ENCODE data around the gene RAB3C. TPM values are rescaled to one million over a fixed set of nuclear protein-coding genes. Genes with fewer than 3 reads are reported as not detected.

The RAB3C gene
- total RNA-seq, 3 donors from 2014 or later = 2.9 to 4.8 (median 3.1) TPM

- TF ChIP-seq, protein P1, sequence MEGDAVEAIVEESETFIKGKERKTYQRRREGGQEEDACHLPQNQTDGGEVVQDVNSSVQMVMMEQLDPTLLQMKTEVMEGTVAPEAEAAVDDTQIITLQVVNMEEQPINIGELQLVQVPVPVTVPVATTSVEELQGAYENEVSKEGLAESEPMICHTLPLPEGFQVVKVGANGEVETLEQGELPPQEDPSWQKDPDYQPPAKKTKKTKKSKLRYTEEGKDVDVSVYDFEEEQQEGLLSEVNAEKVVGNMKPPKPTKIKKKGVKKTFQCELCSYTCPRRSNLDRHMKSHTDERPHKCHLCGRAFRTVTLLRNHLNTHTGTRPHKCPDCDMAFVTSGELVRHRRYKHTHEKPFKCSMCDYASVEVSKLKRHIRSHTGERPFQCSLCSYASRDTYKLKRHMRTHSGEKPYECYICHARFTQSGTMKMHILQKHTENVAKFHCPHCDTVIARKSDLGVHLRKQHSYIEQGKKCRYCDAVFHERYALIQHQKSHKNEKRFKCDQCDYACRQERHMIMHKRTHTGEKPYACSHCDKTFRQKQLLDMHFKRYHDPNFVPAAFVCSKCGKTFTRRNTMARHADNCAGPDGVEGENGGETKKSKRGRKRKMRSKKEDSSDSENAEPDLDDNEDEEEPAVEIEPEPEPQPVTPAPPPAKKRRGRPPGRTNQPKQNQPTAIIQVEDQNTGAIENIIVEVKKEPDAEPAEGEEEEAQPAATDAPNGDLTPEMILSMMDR (IDR thresholded peaks at IDR 0.05) = no peak
- Histone ChIP-seq H3K4me1 (ENCODE audit: low read depth) (peaks cover 6% of the 10 kb centered on the region), H3K36me3 (ENCODE audit: low read depth) (no peaks in the 10 kb centered on the region), H3K9me3 (no peaks in the 10 kb centered on the region), H3K4me3 (no peak overlapping the region)
- ATAC-seq (no peak), DNase-seq (peak in 1 of 3 donors; percentile 30)
- intact Hi-C loops (cut with DNase I, micrococcal nuclease) = no loop called here
These were observed 305.0 kb downstream of the RAB3C start for GRCh38 chr5:58887721-58888409.

- intact Hi-C loops (cut with DNase I, micrococcal nuclease) = loop anchor here (5.0 to 10.0 kb wide), 2 partner anchors 282 to 285 kb away; no protein-coding TSS in a partner anchor
- DNase-seq = no peak
- TF ChIP-seq, protein P1 (IDR thresholded peaks at IDR 0.05) = no peak
- Histone ChIP-seq H3K9me3 (no peaks in the 10 kb centered on the region), H3K4me3 (no peak overlapping the region), H3K4me1 (ENCODE audit: low read depth) (peaks cover 6% of the 10 kb centered on the region), H3K36me3 (ENCODE audit: low read depth) (no peaks in the 10 kb centered on the region)
- ATAC-seq = no peak
These were observed 307.4 kb downstream of the RAB3C start for GRCh38 chr5:58890265-58890664.

GRCh38 chr5:58890701-58891085, 307.8 kb downstream of the RAB3C start:
- ATAC-seq (no peak), DNase-seq (no peak)
- intact Hi-C loops (cut with DNase I, micrococcal nuclease) = loop anchor here (5.0 to 10.0 kb wide), 2 partner anchors 282 to 284 kb away; no protein-coding TSS in a partner anchor
- TF ChIP-seq, protein P1 (IDR thresholded peaks at IDR 0.05) = no peak
- peaks cover 6% of the 10 kb centered on the region for H3K4me1 ChIP-seq (ENCODE audit: low read depth)
- H3K9me3 ChIP-seq = no peaks in the 10 kb centered on the region
- H3K36me3 ChIP-seq (ENCODE audit: low read depth) = no peaks in the 10 kb centered on the region
- H3K4me3 ChIP-seq = no peak overlapping the region

- intact Hi-C loops (cut with DNase I, micrococcal nuclease) = loop anchor here (5.0 to 10.0 kb wide), 2 partner anchors 281 to 283 kb away; no protein-coding TSS in a partner anchor
These were observed 308.5 kb downstream of the RAB3C start for GRCh38 chr5:58891086-58891970.

GRCh38 chr5:58891971-58892343, 309.1 kb downstream of the RAB3C start:
- Histone ChIP-seq H3K4me3 (no peak overlapping the region), H3K9me3 (no peaks in the 10 kb centered on the region), H3K36me3 (ENCODE audit: low read depth) (no peaks in the 10 kb centered on the region), H3K4me1 (ENCODE audit: low read depth) (peaks cover 6% of the 10 kb centered on the region)
- no peak for DNase-seq
- intact Hi-C loops (cut with DNase I, micrococcal nuclease) = loop anchor here (5.0 to 10.0 kb wide), 2 partner anchors 280 to 283 kb away; no protein-coding TSS in a partner anchor
- TF ChIP-seq, protein P1 (IDR thresholded peaks at IDR 0.05) = peak; percentile 8
- ATAC-seq = no peak

More at GRCh38 chr5:58891086-58891970, 308.5 kb downstream of the RAB3C start:
- peak; percentile 75 for ATAC-seq
- H3K4me1 ChIP-seq (ENCODE audit: low read depth) = peaks cover 6% of the 10 kb centered on the region
- DNase-seq = peak in 2 of 3 donors; percentile 68 to 85
- TF ChIP-seq, protein P1 (IDR thresholded peaks at IDR 0.05) = no peak
- no peaks in the 10 kb centered on the region for H3K36me3 ChIP-seq (ENCODE audit: low read depth)
- H3K9me3 ChIP-seq = no peaks in the 10 kb centered on the region
- H3K4me3 ChIP-seq = no peak overlapping the region

Data from mucosa of descending colon (tissue), 3 donors.